Vagina (tissue), 2 donors: ENCODE measurements around the gene RFTN1. TPM values are rescaled to one million over a fixed set of nuclear protein-coding genes. Genes with fewer than 3 reads are reported as not detected.

Experiments
- DNase-seq, 2 donors: peaks; one replicate each; pipeline ENCODE4 v3.0.0-alpha.2; 2017; ENCODE audit errors: extremely low spot score in 2 of 2
- H3K27ac ChIP-seq: fragments of 200-600 bp; sonication (generic); one replicate; pipeline ENCODE4 v1.5.1; 2019
- H3K27me3 ChIP-seq: fragments of 200-600 bp; sonication (generic); one replicate; pipeline ENCODE4 v1.5.1; 2019
- H3K36me3 ChIP-seq, 2 donors: fragments of 200-600 bp; sonication (generic); one replicate each; pipeline ENCODE4 v1.5.1; 2017 to 2019
- H3K4me1 ChIP-seq: fragments of 200-600 bp; sonication (generic); one replicate; pipeline ENCODE4 v1.5.1; 2019
- H3K4me3 ChIP-seq, 2 donors: fragments of 200-600 bp; sonication (generic); 1 replicate in 1 of 2; 2 replicates in 1 of 2; pipeline ENCODE4 v1.5.1; 2016 to 2019
- H3K9me3 ChIP-seq: fragments of 200-600 bp; sonication (generic); one replicate; pipeline ENCODE4 v1.5.1; 2019
- CTCF ChIP-seq, 3 experiments: fragments of 450-650 bp in 2 of 3; fragments of 200-600 bp in 1 of 3; sonication (generic) in 1 of 3; IDR thresholded peaks; one replicate each; pipeline ENCODE4 v1.5.1; 2017 to 2019; ENCODE audit warnings: antibody characterized with exemption in 3 of 3, mild to moderate bottlenecking in 2 of 3, moderate library complexity in 2 of 3
- POLR2A ChIP-seq, 2 donors: fragments of 450-650 bp; IDR thresholded peaks; one replicate each; pipeline ENCODE4 v1.6.1; 2017; ENCODE audit warnings: antibody characterized with exemption in 2 of 2, mild to moderate bottlenecking in 2 of 2, moderate library complexity in 2 of 2
- POLR2AphosphoS5 ChIP-seq, 2 donors: sonication (generic); formaldehyde crosslinking; IDR thresholded peaks; one replicate each; pipeline ENCODE4 v1.9.0; 2017; ENCODE audit warnings: antibody characterized with exemption in 2 of 2, mild to moderate bottlenecking in 2 of 2, low read depth in 1 of 2; ENCODE audit not compliant: insufficient read depth in 1 of 2
- intact Hi-C: fragments of 100-400 bp; cut with DNase I; formaldehyde crosslinking; loops from one replicate; pipeline ENCODE4 v1.15.1; 2023
- total RNA-seq: library from RNA; depleted of rRNA; stranded (reverse); fragments of >200 nt; gene quantifications from one replicate; pipeline ENCODE4 v1.2.3, GENCODE V29; 2016

Gene RFTN1
- total RNA-seq, 1 donor from 2014 or later: 47.4 TPM

GRCh38 chr3:16508243-16508578, 5.3 kb downstream of the RFTN1 start:
- Histone ChIP-seq H3K27ac (no peak overlapping the region), H3K27me3 (no peaks in the 10 kb centered on the region), H3K9me3 (no peaks in the 10 kb centered on the region), H3K4me3 (no peak overlapping the region), H3K36me3 (no peaks in the 10 kb centered on the region), H3K4me1 (peaks cover 31% of the 10 kb centered on the region)
- intact Hi-C loops: no loop called here
- no peak for DNase-seq
- no peak for TF ChIP-seq CTCF (IDR thresholded peaks at IDR 0.05)
- TF ChIP-seq POLR2AphosphoS5 (IDR thresholded peaks at IDR 0.05; ENCODE audit: insufficient read depth in 1 of 2, low read depth in 1 of 2): no peak
- no peak for TF ChIP-seq POLR2A (IDR thresholded peaks at IDR 0.05)

- H3K27ac ChIP-seq: no peak overlapping the region
- peaks cover 26% of the 10 kb centered on the region for H3K4me1 ChIP-seq
- no peak for TF ChIP-seq POLR2AphosphoS5 (IDR thresholded peaks at IDR 0.05; ENCODE audit: insufficient read depth in 1 of 2, low read depth in 1 of 2)
- TF ChIP-seq CTCF (IDR thresholded peaks at IDR 0.05): no peak
- TF ChIP-seq POLR2A (IDR thresholded peaks at IDR 0.05): no peak
- H3K4me3 ChIP-seq: no peak overlapping the region
- no peaks in the 10 kb centered on the region for H3K36me3 ChIP-seq
- intact Hi-C loops: no loop called here
- no peaks in the 10 kb centered on the region for H3K9me3 ChIP-seq
- DNase-seq: no peak
- no peaks in the 10 kb centered on the region for H3K27me3 ChIP-seq
Observed at GRCh38 chr3:16507578-16508242, 5.8 kb downstream of the RFTN1 start.

- no peaks in the 10 kb centered on the region for H3K9me3 ChIP-seq
- no peak overlapping the region for H3K27ac ChIP-seq
- intact Hi-C loops: no loop called here
- TF ChIP-seq POLR2AphosphoS5 (IDR thresholded peaks at IDR 0.05; ENCODE audit: insufficient read depth in 1 of 2, low read depth in 1 of 2) (no peak), CTCF (IDR thresholded peaks at IDR 0.05) (no peak), POLR2A (IDR thresholded peaks at IDR 0.05) (no peak)
- no peaks in the 10 kb centered on the region for H3K36me3 ChIP-seq
- DNase-seq: no peak
- H3K4me1 ChIP-seq: peaks cover 21% of the 10 kb centered on the region
- no peak overlapping the region for H3K4me3 ChIP-seq
- no peaks in the 10 kb centered on the region for H3K27me3 ChIP-seq
Observed at GRCh38 chr3:16506884-16507577, 6.5 kb downstream of the RFTN1 start.

GRCh38 chr3:16506451-16506850, 7.0 kb downstream of the RFTN1 start:
- Histone ChIP-seq H3K27me3 (no peaks in the 10 kb centered on the region), H3K4me3 (no peak overlapping the region), H3K9me3 (no peaks in the 10 kb centered on the region), H3K27ac (no peak overlapping the region), H3K36me3 (no peaks in the 10 kb centered on the region), H3K4me1 (peaks cover 15% of the 10 kb centered on the region)
- intact Hi-C loops: no loop called here
- TF ChIP-seq CTCF (IDR thresholded peaks at IDR 0.05): no peak
- no peak for TF ChIP-seq POLR2AphosphoS5 (IDR thresholded peaks at IDR 0.05; ENCODE audit: insufficient read depth in 1 of 2, low read depth in 1 of 2)
- TF ChIP-seq POLR2A (IDR thresholded peaks at IDR 0.05): no peak
- DNase-seq: no peak

- no peak for DNase-seq
Observed at GRCh38 chr3:16504692-16505091, 8.8 kb downstream of the RFTN1 start.

More at GRCh38 chr3:16504692-16505091, 8.8 kb downstream of the RFTN1 start:
- Histone ChIP-seq H3K4me1 (peaks cover 6% of the 10 kb centered on the region), H3K4me3 (no peak overlapping the region), H3K36me3 (no peaks in the 10 kb centered on the region), H3K27me3 (no peaks in the 10 kb centered on the region), H3K9me3 (no peaks in the 10 kb centered on the region), H3K27ac (no peak overlapping the region)
- TF ChIP-seq POLR2AphosphoS5 (IDR thresholded peaks at IDR 0.05; ENCODE audit: insufficient read depth in 1 of 2, low read depth in 1 of 2): no peak
- TF ChIP-seq CTCF (IDR thresholded peaks at IDR 0.05): no peak
- no peak for TF ChIP-seq POLR2A (IDR thresholded peaks at IDR 0.05)
- intact Hi-C loops: no loop called here
